HCT116 (cell line): Measurements from ENCODE around the gene BBS7. TPM values are rescaled to one million over a fixed set of nuclear protein-coding genes. Genes with fewer than 3 reads are reported as not detected.

Experiments used
- total RNA-seq: library from RNA; stranded (reverse); gene quantifications from one replicate; pipeline ENCODE4 v1.2.1, GENCODE V29; 2021; ENCODE audit not compliant: unreplicated experiment

Gene BBS7
- total RNA-seq, 1 experiment from 2014 or later: 22.9 TPM

Other genes with a start within 250 kb of the BBS7 start
- 186 TPM for gene ANXA5, start 173.5 kb downstream of the BBS7 start, total RNA-seq
- gene SMIM43, start 105.3 kb downstream of the BBS7 start, total RNA-seq: not detected
- 58.6 TPM for gene EXOSC9, start 69.2 kb downstream of the BBS7 start, total RNA-seq
- gene CCNA2, start 46.6 kb downstream of the BBS7 start, total RNA-seq: 75.4 TPM
- 0.25 TPM for gene TRPC3, start 81.6 kb upstream of the BBS7 start, total RNA-seq